Stimulated activated naive CD4-positive, alpha-beta T cell treated with Interleukin-2 at 50 U/mL for 16 hours (primary cell): Measurements from ENCODE around the gene C19orf53.

Experiments
- DNase-seq: peaks from one replicate; lab custom pipeline; 2025; lab: John Stamatoyannopoulos, UW

Gene C19orf53

GRCh38 chr19:13826652-13827235, 52.5 kb downstream of the C19orf53 start:
- DNase-seq: no peak

GRCh38 chr19:13827656-13828055, 53.4 kb downstream of the C19orf53 start:
- no peak for DNase-seq
